IPS-18a (cell line): ENCODE results near the gene MPDZ.

Experiments
- H3K27ac ChIP-seq: one replicate; pipeline ENCODE4 v1.5.1; 2013; ENCODE audit warnings: low read length
- H3K27me3 ChIP-seq: one replicate; pipeline ENCODE4 v1.6.1; 2013; ENCODE audit warnings: mild to moderate bottlenecking, low read length; ENCODE audit not compliant: control insufficient read depth, insufficient read depth
- H3K36me3 ChIP-seq: one replicate; pipeline ENCODE4 v1.6.1; 2013; ENCODE audit warnings: low read depth, low read length; ENCODE audit not compliant: control insufficient read depth
- H3K4me1 ChIP-seq: one replicate; pipeline ENCODE4 v1.6.1; 2013; ENCODE audit warnings: low read depth, low read length; ENCODE audit not compliant: control insufficient read depth
- H3K4me3 ChIP-seq: one replicate; pipeline ENCODE4 v1.5.1; 2013; ENCODE audit warnings: low read length
- H3K9ac ChIP-seq: one replicate; pipeline ENCODE4 v1.6.1; 2013; ENCODE audit warnings: mild to moderate bottlenecking, low read length, moderate library complexity
- H3K9me3 ChIP-seq: one replicate; pipeline ENCODE4 v1.6.1; 2013; ENCODE audit warnings: low read depth, low read length; ENCODE audit not compliant: control insufficient read depth

Gene MPDZ

DNA sequence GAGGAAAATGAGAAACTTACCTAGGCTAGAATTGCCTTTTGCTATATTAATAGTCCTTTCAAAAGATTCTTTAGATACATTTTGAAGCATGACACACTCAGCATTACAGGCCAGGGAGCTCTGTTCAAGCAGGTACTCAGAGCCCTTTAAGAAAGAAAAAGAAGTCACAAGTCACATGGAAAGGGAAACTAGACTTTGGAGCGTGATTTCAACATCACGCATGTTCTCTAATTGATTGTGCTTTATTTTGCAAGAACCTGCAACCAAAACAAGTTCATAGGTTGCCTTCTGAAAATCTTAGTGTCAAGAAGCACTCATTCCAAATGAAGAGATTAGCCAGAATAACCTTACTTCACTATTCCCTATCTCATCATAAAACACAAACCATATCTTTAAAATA, 103.8 kb downstream of the MPDZ start:
- no peaks in the 10 kb centered on the region for H3K27me3 ChIP-seq
- H3K36me3 ChIP-seq, result peaks cover 16% of the 10 kb centered on the region
- H3K9me3 ChIP-seq, result no peaks in the 10 kb centered on the region
- no peak overlapping the region for H3K27ac ChIP-seq
- no peaks in the 10 kb centered on the region for H3K4me1 ChIP-seq
- no peak overlapping the region for H3K4me3 ChIP-seq
- H3K9ac ChIP-seq, result no peak overlapping the region

DNA sequence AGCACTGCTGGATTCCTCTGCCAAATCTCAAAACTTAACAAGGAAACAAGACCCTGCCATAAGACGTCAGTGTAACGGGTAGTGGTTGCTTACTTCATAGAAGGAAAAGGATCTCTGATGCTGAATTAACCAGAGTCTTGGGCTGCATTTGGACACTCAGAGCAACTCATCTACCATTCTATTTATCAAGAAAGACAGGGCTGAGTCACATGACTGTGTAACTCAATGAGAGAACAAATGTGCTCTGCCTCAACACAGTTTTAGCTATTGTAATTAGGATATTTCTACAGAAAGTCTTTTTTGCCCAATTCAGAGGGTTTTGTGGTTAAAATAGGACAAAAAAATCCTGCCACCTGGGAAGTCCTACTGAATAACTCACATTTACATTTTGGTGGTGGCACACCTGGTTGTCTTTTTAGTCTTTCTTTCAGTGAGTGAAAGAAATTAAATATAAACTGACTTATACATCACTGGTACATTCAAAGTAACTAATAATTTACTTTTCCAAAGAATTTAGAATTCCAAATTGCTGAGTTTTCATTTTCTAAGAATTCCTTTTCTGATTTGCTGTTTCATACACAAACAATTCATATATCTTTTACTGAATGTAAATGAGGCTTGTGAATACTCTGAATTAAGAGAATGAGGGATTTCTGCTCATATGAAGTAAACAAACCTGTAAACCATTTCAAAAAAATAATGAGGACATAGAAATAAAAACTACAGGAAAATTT, 104.4 kb downstream of the MPDZ start:
- Histone ChIP-seq H3K36me3 (peaks cover 19% of the 10 kb centered on the region), H3K27ac (no peak overlapping the region), H3K27me3 (no peaks in the 10 kb centered on the region), H3K9me3 (no peaks in the 10 kb centered on the region), H3K9ac (no peak overlapping the region), H3K4me1 (no peaks in the 10 kb centered on the region), H3K4me3 (no peak overlapping the region)

DNA sequence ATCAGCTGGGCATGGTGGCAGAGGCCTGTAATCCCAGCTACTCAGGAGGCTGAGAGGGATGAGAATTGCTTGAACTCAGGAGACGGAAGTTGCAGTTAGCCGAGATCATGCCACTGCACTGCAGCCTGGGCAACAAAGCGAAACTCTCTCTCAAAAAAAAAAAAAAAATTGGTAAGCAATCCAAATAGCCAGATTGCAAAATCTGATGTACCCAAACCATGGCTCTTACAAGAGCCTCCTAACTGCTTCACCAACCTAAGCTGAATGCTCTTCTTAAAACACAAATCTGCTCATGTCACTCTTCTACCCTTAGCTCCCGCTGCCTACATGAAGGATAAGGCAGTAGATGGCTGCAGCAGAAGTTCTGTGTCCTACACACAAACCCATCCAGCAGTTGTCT, 105.9 kb downstream of the MPDZ start:
- no peaks in the 10 kb centered on the region for H3K9me3 ChIP-seq
- no peak overlapping the region for H3K9ac ChIP-seq
- peaks cover 19% of the 10 kb centered on the region for H3K36me3 ChIP-seq
- H3K4me3 ChIP-seq, result no peak overlapping the region
- no peak overlapping the region for H3K27ac ChIP-seq
- no peaks in the 10 kb centered on the region for H3K4me1 ChIP-seq
- no peaks in the 10 kb centered on the region for H3K27me3 ChIP-seq

DNA sequence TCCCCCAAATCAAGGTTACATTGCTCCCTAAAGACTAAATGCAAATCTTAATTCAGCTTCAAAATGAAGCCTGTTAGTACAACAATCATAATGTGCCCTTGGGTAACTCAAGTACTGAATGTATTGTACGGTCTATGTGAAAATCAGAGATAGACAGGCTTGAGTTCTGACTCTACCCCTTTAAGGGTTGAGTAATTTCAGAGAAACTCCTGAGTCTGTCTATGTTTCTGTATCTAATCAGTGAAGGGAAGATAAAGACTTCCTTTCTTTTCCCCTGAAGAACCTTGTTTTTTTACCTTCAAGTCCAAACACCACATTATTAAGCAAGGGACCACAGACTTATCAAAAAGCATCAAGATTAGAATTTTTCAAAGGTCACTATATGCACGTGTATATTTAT, 108.2 kb downstream of the MPDZ start:
- Histone ChIP-seq H3K4me3 (no peak overlapping the region), H3K27ac (no peak overlapping the region), H3K36me3 (peaks cover 29% of the 10 kb centered on the region), H3K9ac (no peak overlapping the region), H3K27me3 (no peaks in the 10 kb centered on the region), H3K4me1 (no peaks in the 10 kb centered on the region), H3K9me3 (no peaks in the 10 kb centered on the region)

DNA sequence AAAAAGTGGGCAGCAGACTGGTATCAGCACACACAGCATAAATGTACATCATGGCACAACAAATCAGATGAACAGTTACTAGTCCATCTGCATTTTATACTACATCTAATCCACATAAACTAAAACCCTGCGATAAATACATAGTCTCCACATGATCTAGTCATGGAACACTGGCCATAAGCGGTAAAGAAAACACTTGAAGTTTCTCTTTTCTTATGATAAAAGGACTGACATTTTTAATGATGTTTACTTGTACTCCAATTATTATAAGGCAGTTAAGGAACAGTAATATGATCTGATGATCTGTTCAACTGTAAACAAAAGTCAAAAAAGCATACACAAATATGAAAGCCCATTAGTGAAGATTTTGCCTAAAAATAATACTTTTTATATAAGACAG, 112.5 kb downstream of the MPDZ start:
- peaks cover 6% of the 10 kb centered on the region for H3K4me1 ChIP-seq
- no peaks in the 10 kb centered on the region for H3K27me3 ChIP-seq
- H3K4me3 ChIP-seq, result no peak overlapping the region
- peaks cover 20% of the 10 kb centered on the region for H3K36me3 ChIP-seq
- no peak overlapping the region for H3K27ac ChIP-seq
- no peak overlapping the region for H3K9ac ChIP-seq
- no peaks in the 10 kb centered on the region for H3K9me3 ChIP-seq

DNA sequence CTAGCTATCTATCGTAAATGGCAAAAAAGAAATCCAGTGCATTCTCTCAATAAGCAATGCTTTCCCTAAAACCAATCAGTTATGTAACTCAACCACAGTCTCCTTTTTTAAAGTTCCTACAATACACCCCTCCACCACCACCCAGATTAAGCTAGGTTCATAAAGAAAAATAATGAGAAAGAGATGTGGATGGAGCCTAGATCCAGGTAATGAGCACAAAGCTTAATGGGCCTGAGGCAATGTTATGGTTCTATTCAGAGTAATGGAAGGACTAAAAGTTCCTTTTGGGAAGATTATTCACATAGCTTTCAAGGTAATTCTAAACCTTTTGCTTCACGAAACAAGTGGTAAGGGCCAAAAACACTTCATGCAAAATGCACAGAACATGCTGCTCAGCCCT, 113.5 kb downstream of the MPDZ start:
- Histone ChIP-seq H3K36me3 (peaks cover 16% of the 10 kb centered on the region), H3K4me1 (peaks cover 6% of the 10 kb centered on the region), H3K27me3 (no peaks in the 10 kb centered on the region)

DNA sequence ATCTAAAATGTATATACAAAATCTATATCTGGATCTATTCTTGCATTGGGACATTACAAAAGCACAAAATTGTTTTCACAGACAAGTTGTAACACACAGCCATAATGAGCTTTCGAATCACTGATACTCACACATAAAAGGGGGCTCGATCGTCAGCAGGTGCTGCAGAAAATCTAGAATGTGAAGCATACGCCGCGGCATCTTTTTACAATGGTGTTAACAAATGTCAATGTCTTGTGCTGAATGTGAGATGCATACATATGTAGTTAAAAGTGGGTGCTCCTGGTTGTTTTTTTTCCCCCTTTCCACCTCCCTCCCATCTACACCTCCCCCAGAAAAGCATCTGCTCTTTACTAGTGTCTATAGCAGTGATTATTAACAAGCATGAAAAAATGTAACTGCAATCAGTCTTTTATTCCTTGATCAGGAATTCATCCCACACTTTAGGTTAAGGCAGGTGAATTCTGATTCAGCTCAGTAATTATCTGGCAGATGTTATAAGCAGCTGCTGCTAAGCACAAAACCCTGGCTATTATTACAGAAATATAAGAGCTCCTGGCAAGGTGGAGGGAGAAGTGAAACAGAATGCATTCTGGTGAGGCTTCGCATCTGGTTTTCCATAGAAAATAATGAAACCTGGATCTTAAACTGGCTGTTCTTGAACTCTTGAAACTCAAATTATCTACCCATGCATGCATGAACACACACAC, 114.1 kb downstream of the MPDZ start:
- Histone ChIP-seq H3K36me3 (peaks cover 14% of the 10 kb centered on the region), H3K27me3 (no peaks in the 10 kb centered on the region), H3K4me3 (no peak overlapping the region), H3K9ac (no peak overlapping the region), H3K9me3 (no peaks in the 10 kb centered on the region), H3K4me1 (peaks cover 6% of the 10 kb centered on the region), H3K27ac (no peak overlapping the region)

More for the DNA sequence above, 113.5 kb downstream of the MPDZ start:
- Histone ChIP-seq H3K27ac (no peak overlapping the region), H3K9ac (no peak overlapping the region), H3K9me3 (no peaks in the 10 kb centered on the region), H3K4me3 (no peak overlapping the region)

DNA sequence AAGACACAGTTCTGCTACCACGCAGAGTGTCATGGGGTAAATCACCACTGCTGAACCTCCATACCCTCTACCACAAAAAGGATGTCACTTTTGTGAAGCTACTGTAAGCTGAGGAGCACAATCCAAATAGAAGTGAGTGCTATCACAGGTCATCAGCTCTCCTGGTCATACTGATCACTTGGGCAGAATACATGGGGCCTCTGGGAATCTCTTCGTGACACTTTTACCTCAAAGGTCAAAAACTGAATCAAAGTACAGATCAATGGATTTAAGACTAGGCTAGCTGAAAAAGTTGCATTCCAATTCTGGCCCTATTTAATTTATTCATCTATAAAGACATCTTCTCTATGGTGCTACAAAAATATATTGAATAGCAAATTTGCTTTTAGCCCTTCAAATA, 115.5 kb downstream of the MPDZ start:
- Histone ChIP-seq H3K9ac (no peak overlapping the region), H3K4me3 (no peak overlapping the region), H3K9me3 (no peaks in the 10 kb centered on the region), H3K27me3 (no peaks in the 10 kb centered on the region), H3K4me1 (peaks cover 6% of the 10 kb centered on the region), H3K36me3 (peaks cover 13% of the 10 kb centered on the region), H3K27ac (no peak overlapping the region)

DNA sequence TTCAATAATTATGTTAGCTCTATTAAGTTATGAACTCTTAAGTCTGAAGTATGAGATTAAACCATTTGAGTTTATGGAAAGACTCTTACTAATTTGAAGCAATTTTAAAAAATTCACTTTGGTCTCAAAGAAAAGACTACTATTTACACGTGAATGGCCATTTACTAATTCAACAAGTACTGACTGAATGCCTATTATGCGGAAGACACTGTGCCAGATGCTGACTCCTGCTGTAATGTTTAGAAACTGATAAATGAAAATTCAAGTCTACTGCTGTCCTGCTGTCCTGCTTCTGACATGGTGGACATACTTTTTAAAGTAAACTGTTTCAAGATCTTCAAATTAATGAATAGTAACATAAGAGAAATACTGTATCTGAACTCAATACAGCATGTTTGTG, 116.2 kb downstream of the MPDZ start:
- Histone ChIP-seq H3K9me3 (no peaks in the 10 kb centered on the region), H3K4me1 (peaks cover 6% of the 10 kb centered on the region), H3K27ac (peak overlapping the region; percentile 32), H3K36me3 (peaks cover 15% of the 10 kb centered on the region), H3K27me3 (no peaks in the 10 kb centered on the region), H3K4me3 (no peak overlapping the region), H3K9ac (no peak overlapping the region)

DNA sequence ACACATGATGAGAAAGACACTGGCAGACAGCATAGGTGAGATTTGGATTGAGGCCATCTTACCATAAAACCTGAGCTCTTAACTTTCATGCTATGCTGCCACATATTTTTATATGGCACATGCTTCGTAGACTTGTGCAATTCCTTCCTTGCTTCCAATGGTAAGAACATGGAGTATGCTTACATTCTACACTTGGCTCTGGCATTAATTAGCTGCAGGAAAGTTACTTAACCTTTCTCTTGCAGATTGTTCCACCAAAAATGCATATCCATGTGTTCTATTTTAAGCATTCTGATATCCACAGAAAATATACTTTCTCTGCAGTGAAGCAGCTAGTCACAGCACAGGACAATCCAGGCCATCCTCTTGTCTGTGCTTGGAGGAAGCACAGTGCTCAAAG, 119.4 kb downstream of the MPDZ start:
- Histone ChIP-seq H3K9ac (no peak overlapping the region), H3K4me1 (peaks cover 6% of the 10 kb centered on the region), H3K27me3 (no peaks in the 10 kb centered on the region), H3K36me3 (peaks cover 26% of the 10 kb centered on the region), H3K27ac (no peak overlapping the region), H3K9me3 (no peaks in the 10 kb centered on the region), H3K4me3 (no peak overlapping the region)

DNA sequence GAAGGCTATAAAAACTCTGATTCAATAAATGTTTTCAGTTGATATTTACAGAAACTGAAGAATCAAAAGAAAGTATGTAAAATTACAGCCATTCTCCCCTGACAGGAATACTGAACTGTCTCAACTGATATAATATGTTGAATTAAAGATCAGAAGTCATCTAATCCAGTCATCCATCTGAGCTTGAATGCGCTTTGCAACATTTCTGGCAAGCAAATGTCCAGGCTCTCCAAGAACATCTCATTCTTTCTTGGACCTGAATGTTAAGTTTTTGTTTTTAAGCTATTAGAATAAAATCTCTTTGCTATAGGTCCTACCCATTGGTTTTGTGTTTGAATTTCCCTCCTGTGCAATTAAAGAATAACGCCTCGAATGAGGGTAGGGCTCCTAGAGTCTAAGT, 120.5 kb downstream of the MPDZ start:
- no peaks in the 10 kb centered on the region for H3K27me3 ChIP-seq
- no peak overlapping the region for H3K9ac ChIP-seq
- peaks cover 6% of the 10 kb centered on the region for H3K4me1 ChIP-seq
- H3K27ac ChIP-seq, result no peak overlapping the region
- H3K4me3 ChIP-seq, result no peak overlapping the region
- H3K9me3 ChIP-seq, result no peaks in the 10 kb centered on the region
- H3K36me3 ChIP-seq, result peaks cover 27% of the 10 kb centered on the region

DNA sequence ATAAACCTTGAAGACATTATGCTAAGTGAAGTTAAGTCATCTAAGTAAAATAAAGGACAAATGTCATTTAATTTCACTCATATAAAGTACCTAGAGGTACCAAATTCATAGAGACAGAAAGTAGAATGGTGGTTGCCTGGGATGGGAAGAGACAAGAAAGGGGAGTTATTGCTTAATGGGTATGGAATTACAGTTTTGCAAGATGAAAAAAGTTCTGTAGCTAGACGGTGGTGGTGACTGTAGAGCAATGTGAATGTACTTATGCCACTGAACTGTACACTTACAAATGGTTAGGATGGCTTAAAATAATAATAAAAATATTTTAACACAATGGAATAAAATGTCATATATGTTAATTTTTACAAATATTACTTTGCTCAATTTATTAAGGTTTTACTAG, 128.0 kb downstream of the MPDZ start:
- no peak overlapping the region for H3K27ac ChIP-seq
- H3K9ac ChIP-seq, result no peak overlapping the region

More for the DNA sequence above, 128.0 kb downstream of the MPDZ start:
- H3K4me3 ChIP-seq, result no peak overlapping the region
- H3K9me3 ChIP-seq, result no peaks in the 10 kb centered on the region
- no peaks in the 10 kb centered on the region for H3K27me3 ChIP-seq
- H3K36me3 ChIP-seq, result peaks cover 26% of the 10 kb centered on the region
- no peaks in the 10 kb centered on the region for H3K4me1 ChIP-seq
